HG03103 (cell line): ENCODE data around the gene MAP2.

Experiments used
- ATAC-seq: cut with Tn5 transposase; IDR thresholded peaks from one replicate; pipeline ENCODE4 v1.9.1; 2021; ENCODE audit warnings: low read depth; ENCODE audit not compliant: unreplicated experiment

The MAP2 gene

DNA sequence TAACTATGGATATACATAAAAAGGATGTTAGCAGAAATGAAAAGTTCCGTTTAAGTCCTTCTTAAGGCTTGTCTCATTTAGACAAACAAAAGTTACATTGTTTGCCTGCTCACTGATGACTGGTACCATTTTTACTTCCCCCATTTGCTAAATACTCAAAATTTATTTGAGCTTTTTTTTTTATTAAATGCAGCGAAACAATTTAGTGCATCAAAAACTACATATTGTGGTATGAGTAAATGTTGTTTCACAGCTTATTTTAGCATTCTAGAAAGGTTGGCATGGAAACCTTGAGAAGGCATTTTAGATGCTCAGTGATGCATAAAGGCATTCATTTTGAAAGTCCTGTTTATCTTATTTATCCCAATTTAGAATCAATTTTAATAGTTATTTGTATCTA is 100.0 kb downstream of the MAP2 start:
- peak; percentile 41 for ATAC-seq

DNA sequence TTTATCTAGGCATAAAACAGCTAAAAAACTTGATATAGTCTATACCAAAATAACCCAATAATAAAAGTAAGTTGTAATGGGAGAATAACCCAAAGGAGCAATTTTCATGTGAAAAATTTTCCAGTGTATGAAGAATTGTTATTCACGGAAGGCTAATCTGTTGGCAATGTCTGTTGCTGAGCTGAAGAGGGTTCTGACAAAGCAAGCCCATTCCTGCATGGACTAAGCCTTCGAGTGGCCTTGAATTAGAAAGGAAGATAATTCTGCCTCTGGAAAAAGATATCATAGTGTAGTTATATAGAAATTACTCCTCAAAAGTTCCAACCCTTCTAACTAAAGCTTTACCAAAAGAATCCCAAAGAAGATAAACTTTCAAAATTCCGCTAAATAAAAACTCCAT is 101.5 kb downstream of the MAP2 start:
- no peak for ATAC-seq

DNA sequence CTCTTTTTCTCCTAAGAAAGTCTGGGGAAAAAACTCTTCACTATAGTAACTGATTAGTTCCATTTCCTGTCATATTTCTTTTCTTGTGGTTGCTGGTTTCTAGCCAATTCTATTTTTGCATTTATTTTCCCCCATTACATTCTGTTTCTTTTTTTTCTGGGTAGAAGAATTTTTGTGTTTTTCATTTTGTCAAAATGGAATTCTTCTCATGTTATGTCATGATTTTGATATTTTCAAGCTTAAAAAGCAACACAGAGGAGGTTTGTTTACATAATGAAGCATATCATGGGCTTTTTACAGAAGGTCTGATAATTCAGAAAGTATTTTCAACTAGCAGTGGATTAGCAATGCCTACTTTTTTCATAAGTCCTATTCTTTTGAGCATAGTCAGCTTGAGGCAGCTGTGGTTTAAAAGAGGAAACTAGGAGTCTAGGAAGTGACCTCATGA is 102.0 kb downstream of the MAP2 start:
- ATAC-seq: no peak

DNA sequence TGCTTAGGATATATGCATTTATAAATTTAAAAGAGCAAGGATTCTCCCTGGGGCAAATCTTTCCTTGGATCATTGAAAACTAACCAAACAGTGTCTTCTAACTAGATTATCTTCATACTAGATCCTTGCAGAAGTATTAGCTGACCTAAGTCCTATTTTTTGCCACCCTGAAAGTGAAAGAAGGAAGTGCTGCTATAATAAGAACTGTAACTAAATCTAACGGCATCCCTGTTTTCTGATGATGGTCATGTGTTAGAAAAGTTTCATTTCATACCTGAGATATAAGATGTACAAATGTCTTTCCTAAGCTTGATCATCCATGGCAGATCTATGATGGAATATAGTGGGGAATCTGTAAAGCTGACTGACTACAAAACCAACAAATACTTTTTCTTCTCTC is 102.7 kb downstream of the MAP2 start:
- peak; percentile 59 for ATAC-seq

DNA sequence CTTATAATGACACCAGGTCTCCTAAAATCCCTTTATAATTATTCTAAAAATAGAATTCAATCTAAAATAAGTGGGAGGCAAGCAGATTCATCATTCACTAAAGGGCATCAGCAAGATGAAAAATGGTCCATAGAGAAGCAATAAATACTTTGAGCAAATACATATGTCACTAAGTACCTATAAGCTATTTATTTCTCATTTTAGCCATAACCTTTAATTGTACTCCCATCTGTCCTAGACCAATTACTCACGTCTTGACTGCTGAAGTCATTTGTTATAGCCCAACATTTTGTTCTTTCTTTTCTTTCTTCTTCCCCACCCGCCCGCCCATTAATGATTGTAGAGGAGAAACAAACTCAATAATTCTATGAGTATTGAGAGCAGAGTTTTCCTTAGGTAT is 105.7 kb downstream of the MAP2 start:
- no peak for ATAC-seq

DNA sequence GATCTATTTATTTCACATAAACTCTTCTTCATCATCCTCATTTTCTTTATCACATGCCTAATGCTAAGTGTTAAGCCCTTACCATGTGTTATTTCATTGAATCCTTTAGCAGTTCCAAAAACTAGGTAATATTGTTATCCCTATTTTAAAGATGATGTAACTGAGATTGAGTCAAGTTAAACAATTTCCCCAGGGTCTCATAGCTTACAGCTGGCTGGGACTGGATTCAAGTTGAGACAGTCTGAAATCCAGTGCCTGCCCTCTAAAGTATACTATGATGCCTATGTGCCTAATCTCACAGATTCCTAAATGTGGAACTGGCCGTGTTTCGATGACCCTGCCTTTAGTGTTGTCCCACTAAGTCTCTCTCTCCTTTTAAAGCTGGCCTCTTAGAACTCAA is 108.5 kb downstream of the MAP2 start:
- no peak for ATAC-seq

DNA sequence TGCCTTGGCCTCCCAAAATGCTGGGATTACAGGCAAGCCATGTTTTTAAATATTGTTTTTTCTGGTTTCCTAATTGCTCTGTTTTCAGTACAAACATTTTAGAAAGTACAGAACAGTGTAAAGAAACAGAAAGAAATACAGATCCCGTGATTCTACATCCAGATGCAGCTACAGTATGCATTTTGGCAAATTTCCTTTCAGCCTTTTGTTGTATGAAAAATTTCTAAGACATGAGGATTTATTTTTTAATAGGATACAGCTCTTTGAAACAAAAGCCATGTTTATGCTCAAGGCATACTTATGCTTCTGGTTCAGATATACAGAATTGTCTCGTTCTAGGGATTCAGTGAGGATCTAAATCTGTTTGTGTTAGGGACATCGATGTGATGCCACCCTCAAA is 109.5 kb downstream of the MAP2 start:
- no peak for ATAC-seq

DNA sequence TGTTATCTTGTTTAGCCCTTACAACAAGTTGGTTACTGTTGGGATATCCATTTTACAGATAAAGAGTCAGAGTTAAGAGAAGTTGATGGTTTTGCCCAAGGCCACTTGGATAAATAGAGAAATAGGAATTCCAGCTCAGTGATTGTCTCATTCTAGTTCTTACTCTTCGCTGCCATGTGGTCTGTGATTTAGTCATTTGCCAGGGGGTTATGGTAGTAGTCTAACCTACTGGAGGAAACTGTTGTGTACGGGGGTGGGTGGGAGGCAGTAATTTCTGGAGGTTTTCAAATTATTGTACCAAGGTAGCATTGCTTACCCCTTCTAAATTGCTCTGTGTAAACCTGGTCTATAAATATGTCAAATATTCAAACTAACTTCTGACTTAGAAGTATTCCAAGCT is 110.4 kb downstream of the MAP2 start:
- peak; percentile 61 for ATAC-seq

DNA sequence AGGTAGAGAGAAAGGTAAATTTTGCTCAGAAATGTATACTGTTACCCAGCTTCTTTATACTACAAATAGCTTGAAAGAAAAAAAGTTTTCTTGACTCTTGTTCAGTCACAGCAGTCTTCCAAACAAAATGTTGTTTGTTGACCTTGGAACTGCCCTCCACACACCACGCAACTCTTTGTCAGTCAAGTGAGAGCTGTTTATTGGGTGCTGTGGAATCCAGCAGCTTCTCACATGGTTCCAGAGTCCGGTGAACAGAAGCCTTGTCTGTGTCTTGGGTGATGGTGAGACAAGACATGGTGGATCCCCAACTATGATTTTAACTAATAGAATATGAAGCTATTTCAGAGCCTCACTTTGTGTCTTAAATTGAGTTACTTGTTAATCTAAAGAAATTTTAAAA is 112.5 kb downstream of the MAP2 start:
- ATAC-seq: no peak

DNA sequence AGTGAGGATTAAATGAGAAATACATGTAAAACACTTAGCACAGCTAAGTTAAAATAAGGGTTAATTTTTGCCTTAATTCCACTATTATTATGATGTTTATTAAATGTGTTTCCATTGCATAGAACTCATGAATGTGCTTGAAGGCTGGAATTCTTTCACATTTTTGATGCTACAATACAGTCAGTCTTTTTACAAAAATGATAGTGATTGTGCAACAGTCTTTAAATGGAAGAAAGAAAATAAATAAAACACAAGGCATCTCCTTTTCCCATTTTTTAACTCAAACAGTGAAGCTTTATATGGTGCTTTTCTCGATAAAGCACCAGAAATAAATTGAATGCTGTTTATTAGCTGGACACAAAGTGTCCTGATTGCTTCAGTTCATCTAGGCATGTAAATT is 123.9 kb downstream of the MAP2 start:
- no peak for ATAC-seq

DNA sequence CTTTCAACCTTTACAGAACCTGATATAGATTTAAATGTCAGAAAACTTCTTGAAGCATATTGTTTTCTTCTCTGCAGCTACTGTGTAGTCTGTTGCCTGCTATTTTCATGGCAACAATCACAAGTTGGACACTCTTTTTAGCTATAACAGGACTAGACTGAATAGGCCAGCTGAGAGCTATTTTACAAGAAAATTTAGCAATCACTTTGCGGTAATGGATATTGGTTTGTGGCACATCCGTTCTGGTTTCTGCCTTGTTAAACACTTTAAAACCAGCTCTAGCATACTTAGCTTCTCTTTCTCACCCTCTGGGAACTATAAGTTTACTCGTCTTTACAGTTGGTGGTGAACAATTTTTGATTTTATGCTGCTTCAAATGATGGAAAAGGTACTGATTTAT is 125.7 kb downstream of the MAP2 start:
- no peak for ATAC-seq

DNA sequence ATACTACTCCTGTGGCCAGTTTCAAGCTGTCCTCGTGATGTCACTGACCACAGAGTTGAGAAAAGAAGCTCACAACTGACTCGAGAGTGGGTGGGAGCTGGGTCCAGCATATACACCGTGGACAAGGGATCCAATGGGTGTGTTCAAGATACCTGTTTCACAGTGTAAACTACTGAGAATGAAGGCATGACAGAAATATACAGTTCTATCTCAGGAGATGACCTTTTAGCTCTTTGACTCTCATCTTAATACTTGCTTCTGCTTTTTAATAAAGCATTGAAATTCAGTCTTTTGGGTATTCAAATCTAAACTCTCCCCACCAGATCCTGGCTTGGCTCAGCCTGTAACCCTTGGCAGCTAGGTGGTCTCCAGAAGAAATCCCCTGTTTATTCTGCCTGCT is 130.1 kb downstream of the MAP2 start:
- ATAC-seq: no peak

DNA sequence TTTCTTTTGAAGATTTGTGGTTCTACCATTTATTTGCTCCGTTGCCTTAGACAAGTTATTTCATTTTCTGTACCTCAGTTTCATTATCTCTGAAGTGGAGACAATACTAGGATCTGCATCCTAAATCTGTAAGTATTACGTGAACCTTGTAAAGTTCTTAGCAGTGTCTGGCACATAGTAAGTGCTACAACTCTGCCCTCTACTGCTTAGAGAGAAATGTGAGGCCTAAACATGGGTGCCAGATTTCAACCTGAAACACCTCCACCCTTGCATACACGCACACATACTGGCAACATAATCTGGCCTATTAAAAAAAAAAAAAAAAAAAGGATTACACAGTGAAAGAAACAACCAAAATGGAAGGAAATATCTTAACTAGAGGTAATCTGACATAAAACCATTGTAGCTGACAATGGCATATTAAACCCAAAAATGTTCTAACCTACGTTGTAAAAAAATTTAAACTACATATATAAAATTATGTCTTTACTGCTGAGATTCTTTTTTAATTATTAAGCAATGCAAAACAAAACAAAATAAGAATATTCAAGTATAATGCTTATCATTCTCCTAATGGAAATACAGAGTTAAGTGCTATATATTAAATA is 132.6 kb downstream of the MAP2 start:
- ATAC-seq: peak; percentile 59

DNA sequence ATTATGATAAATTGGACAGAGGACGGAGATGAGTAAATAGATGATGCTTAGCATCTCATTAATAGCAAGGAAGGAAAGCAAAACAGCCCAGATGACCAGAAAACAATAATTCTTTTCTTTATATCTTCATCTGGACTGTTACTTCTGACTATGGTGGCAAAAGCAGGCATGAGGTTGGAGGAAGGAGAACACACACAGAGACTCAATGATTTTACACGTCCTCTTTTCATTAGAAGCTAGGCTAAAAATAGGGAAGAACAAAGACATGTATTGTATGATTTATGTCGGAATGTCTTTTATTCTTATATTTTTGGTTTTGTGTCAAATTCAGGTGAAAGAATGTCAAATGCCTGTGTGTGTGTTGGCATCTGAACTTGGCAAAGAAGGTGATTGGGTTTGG is 137.1 kb downstream of the MAP2 start:
- no peak for ATAC-seq

DNA sequence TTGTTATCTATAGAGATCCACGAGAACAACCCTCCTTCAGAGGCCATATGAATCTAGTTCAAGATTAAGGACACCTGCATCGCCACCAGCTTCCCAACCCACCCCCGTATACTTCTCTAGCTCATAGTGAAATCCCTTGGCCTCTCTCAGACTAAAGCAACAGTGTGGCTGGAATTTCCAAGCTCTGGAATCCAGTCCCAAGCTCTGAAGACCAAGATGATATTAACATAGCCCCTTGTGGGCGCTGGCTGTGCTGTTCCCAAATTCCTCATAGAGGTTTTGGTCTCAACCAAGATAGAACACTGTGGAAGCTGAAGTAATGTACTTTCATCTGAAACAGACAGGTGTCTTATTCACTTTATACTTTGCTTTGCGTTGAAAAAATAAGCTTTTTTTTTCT is 139.6 kb downstream of the MAP2 start:
- ATAC-seq: no peak

DNA sequence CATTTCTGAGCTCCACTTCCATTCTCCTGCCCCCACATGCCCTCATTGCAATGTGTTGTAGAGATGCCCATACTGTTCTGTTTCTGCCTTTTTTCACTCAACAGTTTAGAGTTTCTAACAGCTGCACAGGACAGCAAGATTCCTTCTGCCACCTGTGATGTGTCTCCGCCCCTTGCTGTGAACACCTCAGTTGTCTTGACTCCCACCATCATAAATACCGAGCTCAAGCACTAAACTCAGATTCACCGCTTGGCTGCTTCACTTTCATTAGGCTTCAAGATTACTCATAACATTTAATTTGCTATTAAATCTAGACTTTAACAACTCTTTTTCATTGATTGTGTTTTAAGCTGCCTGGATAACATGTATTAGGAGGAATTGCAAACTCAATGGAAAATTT is 141.0 kb downstream of the MAP2 start:
- ATAC-seq: no peak

DNA sequence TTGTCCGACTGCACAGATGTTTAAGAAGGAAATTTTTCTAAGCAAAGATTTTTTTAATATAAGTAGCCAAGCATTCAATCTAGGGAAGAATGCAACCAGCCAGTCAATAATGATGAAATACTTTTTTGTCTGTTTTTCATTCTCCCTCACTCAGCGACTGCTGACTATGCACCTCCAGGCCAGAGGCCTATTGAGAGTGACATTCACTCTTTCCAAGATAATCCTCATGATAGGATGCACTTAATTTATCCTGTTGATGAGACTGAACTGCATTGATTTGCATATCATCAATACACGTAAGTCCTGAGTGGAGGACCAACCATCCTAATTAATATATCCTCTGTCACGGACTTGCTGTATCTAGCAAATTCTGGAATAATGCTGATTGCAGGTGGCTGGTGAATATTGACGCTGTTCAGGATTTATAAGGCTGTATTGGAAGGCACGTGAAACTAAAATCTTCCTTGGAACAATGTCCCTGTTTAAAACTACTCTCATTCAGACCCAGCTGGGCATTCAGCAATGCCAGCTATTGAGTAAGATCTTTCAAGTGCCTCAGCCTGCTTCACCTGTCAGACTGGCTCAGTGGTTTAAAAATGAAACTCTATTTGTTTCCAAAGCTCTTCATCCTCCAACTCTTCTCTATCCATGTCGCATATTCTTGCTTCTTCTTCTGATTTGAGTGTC is 142.2 kb downstream of the MAP2 start:
- ATAC-seq: no peak

DNA sequence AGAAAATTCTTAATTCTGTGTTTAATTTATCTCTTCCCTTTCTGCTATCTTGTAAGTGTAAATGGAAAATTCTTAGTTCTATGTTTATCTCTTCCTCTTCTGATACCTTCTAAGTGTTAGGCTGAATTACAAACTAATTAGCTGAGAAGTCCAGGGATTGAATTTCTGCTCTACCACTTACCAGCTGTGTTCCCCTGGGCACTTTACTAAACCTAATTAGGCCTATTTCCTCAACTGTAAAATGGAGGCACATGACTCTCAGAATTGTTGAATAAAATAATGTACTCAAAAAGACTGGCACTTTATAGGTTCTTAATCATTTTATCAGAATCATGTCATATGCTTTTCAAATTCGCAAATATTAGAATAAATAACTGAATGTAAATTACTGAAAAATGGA is 146.3 kb downstream of the MAP2 start:
- no peak for ATAC-seq

DNA sequence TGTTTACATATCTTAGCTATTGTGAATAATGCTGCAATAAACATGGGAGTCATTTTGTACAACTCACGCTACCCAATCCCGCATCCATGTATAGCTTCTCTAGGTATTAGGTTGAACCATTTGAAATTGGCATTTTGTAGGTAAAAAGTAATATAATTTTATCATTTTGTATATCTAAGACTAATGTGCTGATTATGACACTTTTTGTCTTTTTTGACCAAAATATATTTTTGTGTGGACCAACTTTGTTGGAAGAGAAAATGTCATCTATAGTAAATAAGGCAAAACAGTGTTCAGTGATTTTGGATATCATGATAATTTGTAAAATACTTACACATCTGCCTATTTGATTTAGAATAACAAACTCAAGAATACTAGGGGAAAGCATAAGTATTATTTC is 150.7 kb downstream of the MAP2 start:
- ATAC-seq: no peak

DNA sequence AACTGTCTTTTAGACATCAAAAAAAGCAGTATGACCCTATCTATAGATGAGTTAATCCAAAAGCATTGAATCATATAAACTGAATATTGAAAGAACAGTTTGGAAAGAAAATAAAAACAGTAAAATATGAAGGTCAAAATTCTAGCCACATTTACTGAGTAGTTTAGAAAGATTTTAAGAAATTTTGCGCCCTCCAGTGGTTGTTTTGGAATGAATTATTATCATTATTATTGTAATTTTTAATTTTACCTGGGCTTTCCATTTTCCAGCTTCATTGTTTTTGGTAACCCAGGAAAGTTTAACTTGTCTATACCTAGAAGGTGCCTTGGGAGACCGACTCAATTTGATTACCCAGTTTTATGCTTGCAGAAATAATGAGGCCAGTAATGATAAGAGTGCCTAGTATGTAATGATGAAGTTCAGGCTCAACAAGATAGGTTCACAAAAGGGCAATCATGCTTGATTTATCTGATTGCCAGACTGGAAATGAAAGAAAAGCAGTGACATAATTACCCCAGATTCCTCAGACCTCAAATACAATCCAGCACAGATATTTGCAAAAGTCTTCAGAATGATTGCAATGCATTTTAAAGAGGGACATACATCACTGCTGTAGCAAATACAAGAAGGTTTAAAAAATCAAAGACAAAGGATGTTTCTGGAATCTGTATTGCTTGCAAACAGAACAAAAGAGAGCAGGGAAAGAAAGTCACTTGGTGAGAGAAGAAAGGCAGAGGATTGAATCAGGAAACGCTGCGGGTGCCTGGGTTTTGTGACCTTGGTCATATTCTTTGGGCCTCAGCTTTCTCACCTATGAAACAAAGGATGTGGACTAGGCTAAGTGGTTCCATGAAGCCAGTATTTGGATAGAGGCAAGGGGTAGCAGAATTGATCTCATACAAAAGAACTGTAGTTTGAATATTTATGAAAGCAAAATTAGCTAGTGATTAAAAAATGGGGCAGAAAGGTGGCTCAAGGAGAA is 153.8 kb downstream of the MAP2 start:
- no peak for ATAC-seq

DNA sequence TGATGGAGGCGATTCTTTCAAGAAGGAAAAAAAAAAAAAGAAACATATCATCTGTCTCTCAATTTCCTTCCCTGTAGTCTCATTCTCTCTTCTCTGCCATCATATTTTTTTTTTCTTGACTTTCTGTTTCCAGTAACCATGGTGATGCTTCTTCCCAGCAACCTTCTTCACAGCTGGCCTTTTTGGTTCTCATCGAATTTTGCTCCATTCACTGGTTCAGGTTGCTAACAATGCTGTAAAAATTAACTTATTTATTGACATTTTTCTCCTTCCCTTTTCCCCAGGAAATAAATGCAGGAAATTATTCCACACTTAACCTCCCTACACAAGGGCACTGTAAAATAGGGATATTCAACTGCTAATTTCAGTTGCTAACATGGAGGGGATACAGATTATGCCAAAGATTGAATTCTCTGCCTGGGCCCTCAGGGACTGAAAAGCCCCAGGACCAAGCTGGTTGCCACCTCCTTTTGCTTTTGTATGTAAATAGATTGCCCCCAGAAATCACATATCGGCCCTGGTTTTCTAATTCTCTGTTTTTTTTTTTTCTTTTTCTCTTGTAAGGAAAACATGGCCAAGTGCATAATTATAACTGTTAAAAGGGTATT is 154.7 kb downstream of the MAP2 start:
- no peak for ATAC-seq
